ENCODE results near the gene RPA3. TPM values are rescaled to one million over a fixed set of nuclear protein-coding genes. Genes with fewer than 3 reads are reported as not detected.

The RPA3 gene
- total RNA-seq, 1 experiment from 2014 or later = 87.5 TPM

- TF ChIP-seq ZBTB33 (IDR thresholded peaks at IDR 0.05; ENCODE audit: extremely low read depth, insufficient replicate concordance, low read length) (no peak), CBX3 (IDR thresholded peaks at IDR 0.05; ENCODE audit: low read depth) (no peak)
Observed at GRCh38 chr7:7620236-7620635, 98.2 kb downstream of the RPA3 start (continued).

- no peak overlapping the region for H3K4me3 ChIP-seq (replicated peaks in 1 of 2; ENCODE audit: low read depth in 1 of 2, low read length in 2 of 2)
- no peaks in the 10 kb centered on the region for H3K27me3 ChIP-seq (ENCODE audit: insufficient read depth, low read length)
- H3K9me2 ChIP-seq (ENCODE audit: insufficient read depth) = no peaks in the 10 kb centered on the region
- intact Hi-C loops (cut with micrococcal nuclease) = no loop called here
- H3K9me3 ChIP-seq (ENCODE audit: control insufficient read depth in 1 of 2, insufficient read depth in 1 of 2, low read depth in 1 of 2, low read length in 2 of 2) = no peaks in the 10 kb centered on the region
- H3K79me2 ChIP-seq (ENCODE audit: insufficient read depth, low read length) = no peaks in the 10 kb centered on the region
- no peaks in the 10 kb centered on the region for H3K36me3 ChIP-seq (ENCODE audit: control insufficient read depth in 1 of 2, insufficient read depth in 2 of 2, low read length in 2 of 2)
- no peak overlapping the region for H2AFZ ChIP-seq (ENCODE audit: low read depth, low read length, poor library complexity, severe bottlenecking)
- ATAC-seq = no peak
- ChIA-PET RAD21 (ENCODE audit: low non-redundant PET in 1 of 2, low total read pairs in 2 of 2, uncharacterized antibody in 2 of 2, unreplicated experiment in 2 of 2) (no interaction called here), POLR2A (no interaction called here), CTCF (no interaction called here)
- H3K27ac ChIP-seq (ENCODE audit: low read depth, low read length) = no peak overlapping the region
- H3K9ac ChIP-seq (ENCODE audit: low read length) = no peak overlapping the region
- no peaks in the 10 kb centered on the region for H4K20me1 ChIP-seq (ENCODE audit: insufficient read depth)
- H3K4me1 ChIP-seq (ENCODE audit: control insufficient read depth in 1 of 2, insufficient read depth in 2 of 2, low read length in 2 of 2) = no peaks in the 10 kb centered on the region
- no TSS peak for BruUV-seq (replicated peaks)
- no peak for DNase-seq (ENCODE audit: low read depth, low spot score)
- no peak for TF ChIP-seq SRF (IDR thresholded peaks at IDR 0.05; ENCODE audit: low read depth)
- TF ChIP-seq POLR2AphosphoS5 (IDR thresholded peaks at IDR 0.05; ENCODE audit: low read depth, low read length) = no peak
- TF ChIP-seq POLR2A (IDR thresholded peaks at IDR 0.05; ENCODE audit: borderline replicate concordance, extremely low read depth, insufficient read depth, insufficient read length) = no peak
- TF ChIP-seq CBX3 (IDR thresholded peaks at IDR 0.05; ENCODE audit: low read depth) = no peak
- TF ChIP-seq SP1 (IDR thresholded peaks at IDR 0.05; ENCODE audit: low read depth) = no peak
- no peak for TF ChIP-seq ZFX (IDR thresholded peaks at IDR 0.05)
- TF ChIP-seq TCF7L2 (IDR thresholded peaks at IDR 0.05; ENCODE audit: borderline replicate concordance, extremely low read depth, insufficient read depth, insufficient read length) = no peak
- no peak for TF ChIP-seq JUND (IDR thresholded peaks at IDR 0.05)
- no peak for TF ChIP-seq SIN3A (IDR thresholded peaks at IDR 0.05; ENCODE audit: low read depth)
- no peak for TF ChIP-seq ELF1 (IDR thresholded peaks at IDR 0.05; ENCODE audit: borderline replicate concordance, low read depth)
- no peak for TF ChIP-seq YY1 (IDR thresholded peaks at IDR 0.05; ENCODE audit: extremely low read depth, insufficient replicate concordance, low read depth, low read length)
- TF ChIP-seq EGR1 (IDR thresholded peaks at IDR 0.05; ENCODE audit: low read depth) = no peak
- no peak for TF ChIP-seq CTCF (IDR thresholded peaks at IDR 0.05 in 2 of 3, conservative IDR thresholded peaks at IDR 0.05 in 1 of 3; ENCODE audit: borderline replicate concordance in 1 of 3, insufficient read depth in 1 of 3, low read depth in 2 of 3, low read length in 2 of 3)
- no peak for TF ChIP-seq ATF3 (IDR thresholded peaks at IDR 0.05)
- TF ChIP-seq CEBPB (IDR thresholded peaks at IDR 0.05; ENCODE audit: low read depth) = no peak
- TF ChIP-seq ZNF274 (IDR thresholded peaks at IDR 0.05; ENCODE audit: low read depth, low read length) = no peak
- no peak for TF ChIP-seq EZH2 (IDR thresholded peaks at IDR 0.05)
- TF ChIP-seq REST (IDR thresholded peaks at IDR 0.05; ENCODE audit: low read depth) = no peak
- no peak for TF ChIP-seq FOSL1 (IDR thresholded peaks at IDR 0.05; ENCODE audit: low read depth)
- no peak overlapping the region for H3K4me2 ChIP-seq (ENCODE audit: low read length)
Observed at GRCh38 chr7:7618410-7618809, 100.0 kb downstream of the RPA3 start.

Data from HCT116 (cell line).